ENCODE measurements around the gene IKZF2.

Gene IKZF2

DNA sequence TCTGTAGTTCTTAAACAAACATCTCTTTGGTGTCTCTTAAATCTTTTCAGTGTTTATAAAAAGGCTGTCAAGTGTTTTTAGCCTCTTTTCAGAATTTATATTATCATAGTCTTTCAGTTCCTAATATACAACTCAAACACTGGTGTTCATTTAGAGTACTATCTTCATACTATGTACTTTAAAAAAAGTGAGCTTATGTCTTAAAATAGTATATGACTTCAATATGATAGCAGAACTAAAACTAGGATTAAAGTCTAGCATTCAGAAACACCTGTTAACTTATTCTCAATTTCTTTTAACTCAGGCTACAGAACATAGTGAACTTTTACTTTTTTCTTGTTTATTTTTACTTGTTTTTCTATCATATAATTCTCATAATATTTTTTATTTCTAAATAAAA is 14.7 kb upstream of the IKZF2 start:
- no peak overlapping the region for H3K4me3 ChIP-seq (replicated peaks; ENCODE audit: insufficient read depth, low read length)

DNA sequence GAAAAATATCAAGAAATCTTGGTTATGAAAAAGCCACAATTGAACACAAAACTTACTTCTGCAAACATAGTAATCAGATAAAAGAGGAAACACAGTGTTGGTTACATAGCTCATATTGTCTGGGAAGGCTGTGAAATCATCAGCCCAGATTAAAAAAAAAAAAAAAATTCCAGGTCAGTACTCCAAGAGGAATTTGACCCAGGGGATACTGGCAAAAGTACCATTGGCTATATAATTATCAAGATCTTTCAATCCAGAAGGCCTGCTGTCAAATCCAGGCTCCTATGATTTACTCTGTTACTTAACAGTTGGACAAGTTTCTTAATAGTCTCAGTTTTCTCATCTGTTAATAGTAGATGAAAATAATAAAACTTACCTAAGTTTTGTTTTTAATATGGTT is 12.9 kb upstream of the IKZF2 start:
- no peak for DNase-seq (ENCODE audit: low read depth in 1 of 2, low spot score in 1 of 2)
- TF ChIP-seq, protein P1, sequence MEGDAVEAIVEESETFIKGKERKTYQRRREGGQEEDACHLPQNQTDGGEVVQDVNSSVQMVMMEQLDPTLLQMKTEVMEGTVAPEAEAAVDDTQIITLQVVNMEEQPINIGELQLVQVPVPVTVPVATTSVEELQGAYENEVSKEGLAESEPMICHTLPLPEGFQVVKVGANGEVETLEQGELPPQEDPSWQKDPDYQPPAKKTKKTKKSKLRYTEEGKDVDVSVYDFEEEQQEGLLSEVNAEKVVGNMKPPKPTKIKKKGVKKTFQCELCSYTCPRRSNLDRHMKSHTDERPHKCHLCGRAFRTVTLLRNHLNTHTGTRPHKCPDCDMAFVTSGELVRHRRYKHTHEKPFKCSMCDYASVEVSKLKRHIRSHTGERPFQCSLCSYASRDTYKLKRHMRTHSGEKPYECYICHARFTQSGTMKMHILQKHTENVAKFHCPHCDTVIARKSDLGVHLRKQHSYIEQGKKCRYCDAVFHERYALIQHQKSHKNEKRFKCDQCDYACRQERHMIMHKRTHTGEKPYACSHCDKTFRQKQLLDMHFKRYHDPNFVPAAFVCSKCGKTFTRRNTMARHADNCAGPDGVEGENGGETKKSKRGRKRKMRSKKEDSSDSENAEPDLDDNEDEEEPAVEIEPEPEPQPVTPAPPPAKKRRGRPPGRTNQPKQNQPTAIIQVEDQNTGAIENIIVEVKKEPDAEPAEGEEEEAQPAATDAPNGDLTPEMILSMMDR (IDR thresholded peaks at IDR 0.05; ENCODE audit: insufficient read depth, low read length), result no peak
- TF ChIP-seq GABPA (IDR thresholded peaks at IDR 0.05; ENCODE audit: low read depth) (no peak), POLR2AphosphoS5 (IDR thresholded peaks at IDR 0.05; ENCODE audit: low read depth) (no peak), SPI1 (IDR thresholded peaks at IDR 0.05; ENCODE audit: borderline replicate concordance, low read depth) (no peak; the same call in 1 of the 2 replicates)
- TF ChIP-seq, protein P2, sequence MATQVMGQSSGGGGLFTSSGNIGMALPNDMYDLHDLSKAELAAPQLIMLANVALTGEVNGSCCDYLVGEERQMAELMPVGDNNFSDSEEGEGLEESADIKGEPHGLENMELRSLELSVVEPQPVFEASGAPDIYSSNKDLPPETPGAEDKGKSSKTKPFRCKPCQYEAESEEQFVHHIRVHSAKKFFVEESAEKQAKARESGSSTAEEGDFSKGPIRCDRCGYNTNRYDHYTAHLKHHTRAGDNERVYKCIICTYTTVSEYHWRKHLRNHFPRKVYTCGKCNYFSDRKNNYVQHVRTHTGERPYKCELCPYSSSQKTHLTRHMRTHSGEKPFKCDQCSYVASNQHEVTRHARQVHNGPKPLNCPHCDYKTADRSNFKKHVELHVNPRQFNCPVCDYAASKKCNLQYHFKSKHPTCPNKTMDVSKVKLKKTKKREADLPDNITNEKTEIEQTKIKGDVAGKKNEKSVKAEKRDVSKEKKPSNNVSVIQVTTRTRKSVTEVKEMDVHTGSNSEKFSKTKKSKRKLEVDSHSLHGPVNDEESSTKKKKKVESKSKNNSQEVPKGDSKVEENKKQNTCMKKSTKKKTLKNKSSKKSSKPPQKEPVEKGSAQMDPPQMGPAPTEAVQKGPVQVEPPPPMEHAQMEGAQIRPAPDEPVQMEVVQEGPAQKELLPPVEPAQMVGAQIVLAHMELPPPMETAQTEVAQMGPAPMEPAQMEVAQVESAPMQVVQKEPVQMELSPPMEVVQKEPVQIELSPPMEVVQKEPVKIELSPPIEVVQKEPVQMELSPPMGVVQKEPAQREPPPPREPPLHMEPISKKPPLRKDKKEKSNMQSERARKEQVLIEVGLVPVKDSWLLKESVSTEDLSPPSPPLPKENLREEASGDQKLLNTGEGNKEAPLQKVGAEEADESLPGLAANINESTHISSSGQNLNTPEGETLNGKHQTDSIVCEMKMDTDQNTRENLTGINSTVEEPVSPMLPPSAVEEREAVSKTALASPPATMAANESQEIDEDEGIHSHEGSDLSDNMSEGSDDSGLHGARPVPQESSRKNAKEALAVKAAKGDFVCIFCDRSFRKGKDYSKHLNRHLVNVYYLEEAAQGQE (IDR thresholded peaks at IDR 0.05; ENCODE audit: insufficient replicate concordance, low read depth), result no peak
- Histone ChIP-seq H3K27me3 (ENCODE audit: insufficient read depth, poor library complexity, severe bottlenecking) (no peaks in the 10 kb centered on the region), H3K27ac (replicated peaks) (no peak overlapping the region), H3K4me3 (replicated peaks; ENCODE audit: insufficient read depth, low read length) (no peak overlapping the region)

More for the DNA sequence above, 14.7 kb upstream of the IKZF2 start:
- H3K27me3 ChIP-seq (ENCODE audit: insufficient read depth, poor library complexity, severe bottlenecking), result no peaks in the 10 kb centered on the region
- no peak for TF ChIP-seq SPI1 (IDR thresholded peaks at IDR 0.05; ENCODE audit: borderline replicate concordance, low read depth)
- TF ChIP-seq POLR2AphosphoS5 (IDR thresholded peaks at IDR 0.05; ENCODE audit: low read depth), result no peak
- TF ChIP-seq, protein P1 (IDR thresholded peaks at IDR 0.05; ENCODE audit: insufficient read depth, low read length), result no peak
- TF ChIP-seq, protein P2 (IDR thresholded peaks at IDR 0.05; ENCODE audit: insufficient replicate concordance, low read depth), result no peak
- TF ChIP-seq GABPA (IDR thresholded peaks at IDR 0.05; ENCODE audit: low read depth), result no peak
- no peak for DNase-seq (ENCODE audit: low read depth in 1 of 2, low spot score in 1 of 2)
- no peak overlapping the region for H3K27ac ChIP-seq (replicated peaks)

DNA sequence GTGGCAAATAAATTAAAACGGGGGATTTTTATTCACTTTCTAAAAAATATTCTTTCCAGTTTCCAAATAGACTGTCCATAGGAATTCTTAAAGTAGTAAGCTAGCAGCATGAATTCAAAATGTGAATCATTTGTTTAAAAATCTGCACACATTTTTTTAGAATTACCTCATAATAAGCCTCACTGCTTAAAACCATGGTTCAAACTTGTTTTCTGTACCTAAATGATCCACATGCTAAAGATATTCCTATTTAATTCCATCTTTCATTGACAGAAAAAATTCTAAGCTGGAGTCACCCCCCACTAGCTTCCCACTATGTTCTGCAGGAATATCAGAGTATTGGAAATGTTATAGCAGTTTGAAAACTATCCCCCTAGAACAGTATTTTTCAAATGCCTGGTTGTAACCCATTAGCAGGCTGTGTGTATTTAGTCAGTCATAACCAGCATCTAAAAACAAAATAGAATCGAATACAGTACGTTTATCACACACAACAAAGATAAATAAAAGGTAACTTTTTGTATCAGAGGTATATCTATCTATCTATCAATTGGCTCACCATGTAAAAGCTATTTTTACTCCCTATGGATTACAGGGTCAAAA is 11.2 kb upstream of the IKZF2 start:
- H3K27ac ChIP-seq (replicated peaks), result no peak overlapping the region
- H3K27me3 ChIP-seq (ENCODE audit: insufficient read depth, poor library complexity, severe bottlenecking), result no peaks in the 10 kb centered on the region
- TF ChIP-seq SPI1 (IDR thresholded peaks at IDR 0.05; ENCODE audit: borderline replicate concordance, low read depth) (no peak), GABPA (IDR thresholded peaks at IDR 0.05; ENCODE audit: low read depth) (no peak), POLR2AphosphoS5 (IDR thresholded peaks at IDR 0.05; ENCODE audit: low read depth) (no peak)
- TF ChIP-seq, protein P1 (IDR thresholded peaks at IDR 0.05; ENCODE audit: insufficient read depth, low read length), result no peak
- TF ChIP-seq, protein P2 (IDR thresholded peaks at IDR 0.05; ENCODE audit: insufficient replicate concordance, low read depth), result no peak
- no peak for DNase-seq (ENCODE audit: low read depth in 1 of 2, low spot score in 1 of 2)
- H3K4me3 ChIP-seq (replicated peaks; ENCODE audit: insufficient read depth, low read length), result no peak overlapping the region

All from HL-60 (cell line).